HEK293 (cell line): Measurements from ENCODE around the gene RPRD2.

ENCODE experiments used
- CTCF ChIA-PET: fragments of 350-600 bp; formaldehyde crosslinking; extraction: SDS; loops from one replicate; lab custom pipeline; 2021; ENCODE audit warnings: antibody characterized with exemption; lab: Yijun Ruan, JAX
- POLR2A ChIA-PET: fragments of 300-600 bp; formaldehyde crosslinking; extraction: SDS; loops from one replicate; lab custom pipeline; 2020; ENCODE audit warnings: antibody characterized with exemption, inconsistent platforms; lab: Yijun Ruan, JAX
- H3K27ac ChIP-seq: fragments of 200-500 bp; sonication (Bioruptor generic); 2 replicates; pipeline ENCODE4 v1.5.1; 2014; ENCODE audit warnings: low read depth, low read length, control low read depth, inconsistent platforms; ENCODE audit errors: extremely low read depth
- H3K36me3 ChIP-seq, 2 experiments: fragments of 200-500 bp in 1 of 2; sonication (Bioruptor generic) in 1 of 2; 1 replicate in 1 of 2; 2 replicates in 1 of 2; pipeline ENCODE4 v1.5.1; 2014 to 2017; ENCODE audit warnings: inconsistent platforms in 2 of 2, low read length in 2 of 2; ENCODE audit not compliant: control insufficient read depth in 2 of 2, insufficient read depth in 1 of 2
- H3K4me1 ChIP-seq: fragments of 200-500 bp; sonication (Bioruptor generic); 2 replicates; pipeline ENCODE4 v1.5.1; 2014; ENCODE audit warnings: mild to moderate bottlenecking, low read length, inconsistent platforms; ENCODE audit not compliant: control insufficient read depth, insufficient read depth
- H3K4me3 ChIP-seq: 2 replicates; pipeline ENCODE4 v1.5.1; 2011; ENCODE audit warnings: low read depth, mild to moderate bottlenecking, control low read depth, low read length, moderate library complexity
- H3K9me3 ChIP-seq: fragments of 200-500 bp; sonication (Bioruptor generic); 2 replicates; pipeline ENCODE4 v1.5.1; 2014; ENCODE audit warnings: low read depth, low read length, inconsistent platforms; ENCODE audit not compliant: control insufficient read depth, insufficient read depth
- EGR2 ChIP-seq: fragments of 450-650 bp; formaldehyde crosslinking; IDR thresholded peaks from 2 replicates; pipeline ENCODE4 v1.5.1; 2016; ENCODE audit warnings: low read depth, missing biosample characterization, missing genetic modification characterization
- GLI2 ChIP-seq: fragments of 450-650 bp; formaldehyde crosslinking; IDR thresholded peaks from 2 replicates; pipeline ENCODE4; 2017; ENCODE audit warnings: missing biosample characterization, missing genetic modification characterization, low read depth, borderline replicate concordance
- HOXA7 ChIP-seq: sonication (generic); formaldehyde crosslinking; IDR thresholded peaks from 2 replicates; pipeline ENCODE4 v1.8.1; 2022; ENCODE audit warnings: missing genetic modification reagents, borderline replicate concordance
- KLF17 ChIP-seq: fragments of 450-650 bp; formaldehyde crosslinking; IDR thresholded peaks from 2 replicates; pipeline ENCODE4 v1.5.1; 2016; ENCODE audit warnings: missing biosample characterization, missing genetic modification characterization
- ZNF10 ChIP-seq: fragments of 450-650 bp; formaldehyde crosslinking; IDR thresholded peaks from 2 replicates; pipeline ENCODE4 v1.5.1; 2017; ENCODE audit warnings: missing biosample characterization, missing genetic modification characterization
- ZNF121 ChIP-seq: fragments of 450-650 bp; formaldehyde crosslinking; IDR thresholded peaks from 2 replicates; pipeline ENCODE4 v1.5.1; 2016; ENCODE audit warnings: missing biosample characterization, missing genetic modification characterization
- ZNF18 ChIP-seq: fragments of 450-650 bp; formaldehyde crosslinking; IDR thresholded peaks from 2 replicates; pipeline ENCODE4 v1.5.1; 2016; ENCODE audit warnings: missing biosample characterization, missing genetic modification characterization
- ZNF24 ChIP-seq: fragments of 450-650 bp; formaldehyde crosslinking; IDR thresholded peaks from 2 replicates; pipeline ENCODE4 v1.5.1; 2016; ENCODE audit warnings: missing biosample characterization, missing genetic modification characterization
- ZNF341 ChIP-seq: fragments of 450-650 bp; formaldehyde crosslinking; IDR thresholded peaks from 2 replicates; pipeline ENCODE4; 2016; ENCODE audit warnings: low read depth, missing biosample characterization, missing genetic modification characterization
- ZNF350 ChIP-seq: fragments of 450-650 bp; formaldehyde crosslinking; IDR thresholded peaks from 2 replicates; pipeline ENCODE4 v1.5.0; 2017; ENCODE audit warnings: missing biosample characterization, mild to moderate bottlenecking, missing genetic modification characterization
- ZNF362 ChIP-seq: fragments of 450-650 bp; formaldehyde crosslinking; IDR thresholded peaks from 2 replicates; pipeline ENCODE4 v1.5.1; 2016; ENCODE audit warnings: missing biosample characterization, missing genetic modification characterization
- ZNF449 ChIP-seq: fragments of 450-650 bp; formaldehyde crosslinking; IDR thresholded peaks from 2 replicates; pipeline ENCODE4 v1.5.1; 2017; ENCODE audit warnings: missing biosample characterization, mild to moderate bottlenecking, missing genetic modification characterization, moderate library complexity
- ZNF48 ChIP-seq: fragments of 450-650 bp; formaldehyde crosslinking; IDR thresholded peaks from 2 replicates; pipeline ENCODE4 v1.5.1; 2016; ENCODE audit warnings: missing biosample characterization, missing genetic modification characterization
- ZNF529 ChIP-seq: fragments of 450-650 bp; formaldehyde crosslinking; IDR thresholded peaks from 2 replicates; pipeline ENCODE4 v1.5.1; 2017; ENCODE audit warnings: missing genetic modification characterization, missing biosample characterization; ENCODE audit not compliant: insufficient replicate concordance
- ZNF530 ChIP-seq: fragments of 450-650 bp; formaldehyde crosslinking; IDR thresholded peaks from 2 replicates; pipeline ENCODE4 v1.5.1; 2016; ENCODE audit warnings: low read depth, missing biosample characterization, missing genetic modification characterization
- ZNF585B ChIP-seq: fragments of 450-650 bp; formaldehyde crosslinking; IDR thresholded peaks from 2 replicates; pipeline ENCODE4 v1.5.1; 2016; ENCODE audit warnings: missing biosample characterization, missing genetic modification characterization
- ZNF639 ChIP-seq: fragments of 450-650 bp; formaldehyde crosslinking; IDR thresholded peaks from 2 replicates; pipeline ENCODE4 v1.5.1; 2016; ENCODE audit warnings: missing biosample characterization, missing genetic modification characterization
- ZNF670 ChIP-seq: fragments of 450-650 bp; formaldehyde crosslinking; IDR thresholded peaks from 2 replicates; pipeline ENCODE4 v1.5.1; 2016; ENCODE audit warnings: missing biosample characterization, missing genetic modification characterization, low read depth
- ZNF707 ChIP-seq: fragments of 450-650 bp; formaldehyde crosslinking; IDR thresholded peaks from 2 replicates; pipeline ENCODE4 v1.5.1; 2016; ENCODE audit warnings: missing biosample characterization, missing genetic modification characterization
- TF ChIP-seq, protein P1 (sequence below): fragments of 450-650 bp; formaldehyde crosslinking; conservative IDR thresholded peaks from 2 replicates; pipeline ENCODE4 v1.5.1; 2016; ENCODE audit warnings: low read depth, missing biosample characterization, missing genetic modification characterization
- TF ChIP-seq, protein P2 (sequence below): fragments of 450-650 bp; formaldehyde crosslinking; IDR thresholded peaks from 2 replicates; pipeline ENCODE4 v1.5.1; 2016; ENCODE audit warnings: missing biosample characterization, missing genetic modification characterization

Gene RPRD2

GRCh38 chr1:150514260-150514659 lies 150.3 kb downstream of the RPRD2 start:
- Histone ChIP-seq H3K9me3 (no peaks in the 10 kb centered on the region), H3K4me3 (no peak overlapping the region), H3K4me1 (no peaks in the 10 kb centered on the region), H3K27ac (no peak overlapping the region), H3K36me3 (peaks cover 0 to 17% of the 10 kb centered on the region in 2 experiments; a peak in 2 of 3 replicates)
- CTCF ChIA-PET: interaction anchor here (0.6 to 0.7 kb wide), 4 partner anchors 16 to 1198 kb away, joined by 3 to 4 read pairs (median 3); no protein-coding TSS in a partner anchor
- TF ChIP-seq, protein P1, sequence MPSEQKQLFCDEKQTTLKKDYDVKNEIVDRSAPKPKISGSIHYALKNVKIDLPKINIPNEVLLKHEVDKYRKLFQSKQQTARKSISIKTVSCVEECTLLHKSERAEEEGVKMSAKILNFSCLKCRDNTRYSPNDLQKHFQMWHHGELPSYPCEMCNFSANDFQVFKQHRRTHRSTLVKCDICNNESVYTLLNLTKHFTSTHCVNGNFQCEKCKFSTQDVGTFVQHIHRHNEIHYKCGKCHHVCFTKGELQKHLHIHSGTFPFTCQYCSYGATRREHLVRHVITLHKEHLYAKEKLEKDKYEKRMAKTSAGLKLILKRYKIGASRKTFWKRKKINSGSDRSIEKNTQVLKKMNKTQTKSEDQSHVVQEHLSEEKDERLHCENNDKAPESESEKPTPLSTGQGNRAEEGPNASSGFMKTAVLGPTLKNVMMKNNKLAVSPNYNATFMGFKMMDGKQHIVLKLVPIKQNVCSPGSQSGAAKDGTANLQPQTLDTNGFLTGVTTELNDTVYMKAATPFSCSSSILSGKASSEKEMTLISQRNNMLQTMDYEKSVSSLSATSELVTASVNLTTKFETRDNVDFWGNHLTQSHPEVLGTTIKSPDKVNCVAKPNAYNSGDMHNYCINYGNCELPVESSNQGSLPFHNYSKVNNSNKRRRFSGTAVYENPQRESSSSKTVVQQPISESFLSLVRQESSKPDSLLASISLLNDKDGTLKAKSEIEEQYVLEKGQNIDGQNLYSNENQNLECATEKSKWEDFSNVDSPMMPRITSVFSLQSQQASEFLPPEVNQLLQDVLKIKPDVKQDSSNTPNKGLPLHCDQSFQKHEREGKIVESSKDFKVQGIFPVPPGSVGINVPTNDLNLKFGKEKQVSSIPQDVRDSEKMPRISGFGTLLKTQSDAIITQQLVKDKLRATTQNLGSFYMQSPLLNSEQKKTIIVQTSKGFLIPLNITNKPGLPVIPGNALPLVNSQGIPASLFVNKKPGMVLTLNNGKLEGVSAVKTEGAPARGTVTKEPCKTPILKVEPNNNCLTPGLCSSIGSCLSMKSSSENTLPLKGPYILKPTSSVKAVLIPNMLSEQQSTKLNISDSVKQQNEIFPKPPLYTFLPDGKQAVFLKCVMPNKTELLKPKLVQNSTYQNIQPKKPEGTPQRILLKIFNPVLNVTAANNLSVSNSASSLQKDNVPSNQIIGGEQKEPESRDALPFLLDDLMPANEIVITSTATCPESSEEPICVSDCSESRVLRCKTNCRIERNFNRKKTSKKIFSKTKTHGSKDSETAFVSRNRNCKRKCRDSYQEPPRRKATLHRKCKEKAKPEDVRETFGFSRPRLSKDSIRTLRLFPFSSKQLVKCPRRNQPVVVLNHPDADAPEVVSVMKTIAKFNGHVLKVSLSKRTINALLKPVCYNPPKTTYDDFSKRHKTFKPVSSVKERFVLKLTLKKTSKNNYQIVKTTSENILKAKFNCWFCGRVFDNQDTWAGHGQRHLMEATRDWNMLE (tag by site-specific recombination): no peak
- TF ChIP-seq ZNF362 (tag by site-specific recombination) (no peak), ZNF48 (tag by site-specific recombination) (no peak), ZNF670 (tag by site-specific recombination) (no peak), ZNF121 (no peak), ZNF707 (tag by site-specific recombination) (no peak), GLI2 (tag by site-specific recombination) (no peak), ZNF449 (tag by site-specific recombination) (no peak)
- TF ChIP-seq, protein P2, sequence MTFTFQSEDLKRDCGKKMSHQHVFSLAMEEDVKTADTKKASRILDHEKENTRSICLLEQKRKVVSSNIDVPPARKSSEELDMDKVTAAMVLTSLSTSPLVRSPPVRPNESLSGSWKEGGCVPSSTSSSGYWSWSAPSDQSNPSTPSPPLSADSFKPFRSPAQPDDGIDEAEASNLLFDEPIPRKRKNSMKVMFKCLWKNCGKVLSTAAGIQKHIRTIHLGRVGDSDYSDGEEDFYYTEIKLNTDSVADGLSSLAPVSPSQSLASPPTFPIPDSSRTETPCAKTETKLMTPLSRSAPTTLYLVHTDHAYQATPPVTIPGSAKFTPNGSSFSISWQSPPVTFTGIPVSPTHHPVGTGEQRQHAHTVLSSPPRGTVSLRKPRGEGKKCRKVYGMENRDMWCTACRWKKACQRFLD: no peak
- POLR2A ChIA-PET: interaction anchor here (0.9 kb wide), 1 partner anchor 115 kb away, joined by 4 read pairs; the partner anchor contains the start of gene ENSA

DNA sequence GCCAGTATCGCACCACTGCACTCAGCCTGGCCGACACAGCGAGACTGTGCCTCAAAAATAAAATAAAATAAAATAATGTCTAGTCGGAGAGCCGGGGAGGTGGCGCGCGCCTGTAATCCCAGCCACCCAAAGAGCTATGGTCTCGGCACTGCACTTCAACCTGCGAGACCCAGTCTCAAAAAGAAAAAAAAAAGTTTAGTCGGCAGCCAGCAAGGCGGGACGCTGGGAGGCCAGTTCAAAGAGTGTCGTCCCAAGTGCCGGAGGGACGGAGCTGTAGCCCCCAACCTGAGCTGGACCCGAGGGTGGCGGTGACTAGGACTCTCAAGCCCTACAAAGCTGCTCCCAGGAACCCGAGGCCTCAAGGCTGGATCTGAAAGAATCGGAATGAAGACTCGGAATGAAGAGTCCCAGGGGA lies 151.0 kb downstream of the RPRD2 start:
- Histone ChIP-seq H3K4me3 (peak overlapping the region; percentile 56), H3K9me3 (no peaks in the 10 kb centered on the region), H3K36me3 (peaks cover 0 to 17% of the 10 kb centered on the region in 2 experiments; a peak in 2 of 3 replicates), H3K4me1 (no peaks in the 10 kb centered on the region), H3K27ac (peak overlapping the region; percentile 44; the same call in 1 of the 2 replicates)
- ChIA-PET POLR2A (interaction anchor here (0.6 to 2.0 kb wide), 15 partner anchors 13 to 362 kb away, joined by 3 to 9 read pairs (median 4); partner anchors contain the start of genes ADAMTSL4, ARNT, ENSA and MCL1), CTCF (interaction anchor here (0.5 to 6.6 kb wide), 10 partner anchors 9 to 298 kb away, joined by 3 to 50 read pairs (median 4); partner anchors contain the start of gene MCL1)
- TF ChIP-seq ZNF585B (tag by site-specific recombination) (no peak), ZNF10 (tag by site-specific recombination) (no peak), ZNF341 (tag by site-specific recombination) (no peak), KLF17 (tag by site-specific recombination) (peak; percentile 39; the same call in 1 of the 2 replicates), ZNF350 (tag by site-specific recombination) (no peak), ZNF18 (no peak), ZNF24 (0 out of 2 replicates have a peak, but pooled peaks have one; percentile 24), ZNF639 (no peak), ZNF530 (no peak), HOXA7 (CRISPR knock-in tag) (no peak), EGR2 (tag by site-specific recombination) (no peak), ZNF529 (tag by site-specific recombination) (no peak)
